Left hindlimb (tissue), 1 donor: ENCODE results near the gene PRICKLE1.

Source experiments
- DNase-seq: peaks from one replicate; pipeline ENCODE4 v3.0.0-alpha.2; 2018

PRICKLE1 gene

GRCh38 chr12:42486407-42486806, 103.1 kb downstream of the PRICKLE1 start:
- DNase-seq = no peak

- DNase-seq = no peak
These were observed 103.7 kb downstream of the PRICKLE1 start for GRCh38 chr12:42485823-42486222.

- DNase-seq = no peak
These were observed 104.5 kb downstream of the PRICKLE1 start for GRCh38 chr12:42484996-42485395.

GRCh38 chr12:42483521-42483790, 106.1 kb downstream of the PRICKLE1 start:
- DNase-seq = peak; percentile 79

- peak; percentile 87 for DNase-seq
These were observed 106.6 kb downstream of the PRICKLE1 start for GRCh38 chr12:42482748-42483520.

GRCh38 chr12:42482041-42482747, 107.4 kb downstream of the PRICKLE1 start:
- DNase-seq = peak; percentile 74

GRCh38 chr12:42481368-42481767, 108.2 kb downstream of the PRICKLE1 start:
- no peak for DNase-seq

- no peak for DNase-seq
These were observed 111.6 kb downstream of the PRICKLE1 start for GRCh38 chr12:42477941-42478340.

- DNase-seq = no peak
These were observed 114.4 kb downstream of the PRICKLE1 start for GRCh38 chr12:42475106-42475505.

GRCh38 chr12:42474391-42474790, 115.2 kb downstream of the PRICKLE1 start:
- no peak for DNase-seq

GRCh38 chr12:42473561-42473960, 116.0 kb downstream of the PRICKLE1 start:
- no peak for DNase-seq

GRCh38 chr12:42473130-42473529, 116.4 kb downstream of the PRICKLE1 start:
- no peak for DNase-seq

- DNase-seq = no peak
These were observed 117.2 kb downstream of the PRICKLE1 start for GRCh38 chr12:42472376-42472775.

GRCh38 chr12:42469355-42470175, 120.0 kb downstream of the PRICKLE1 start:
- no peak for DNase-seq

- DNase-seq = no peak
These were observed 120.6 kb downstream of the PRICKLE1 start for GRCh38 chr12:42468921-42469320.

GRCh38 chr12:42468341-42468821, 121.2 kb downstream of the PRICKLE1 start:
- no peak for DNase-seq

- DNase-seq = no peak
These were observed 125.9 kb downstream of the PRICKLE1 start for GRCh38 chr12:42463671-42464070.

- DNase-seq = no peak
These were observed 127.1 kb downstream of the PRICKLE1 start for GRCh38 chr12:42462486-42462885.

GRCh38 chr12:42459336-42459847, 130.2 kb downstream of the PRICKLE1 start:
- no peak for DNase-seq

- DNase-seq = no peak
These were observed 131.0 kb downstream of the PRICKLE1 start for GRCh38 chr12:42458575-42458974.

GRCh38 chr12:42450248-42450647, 139.3 kb downstream of the PRICKLE1 start:
- DNase-seq = no peak

GRCh38 chr12:42448841-42449240, 140.7 kb downstream of the PRICKLE1 start:
- DNase-seq = no peak

- no peak for DNase-seq
These were observed 142.2 kb downstream of the PRICKLE1 start for GRCh38 chr12:42447371-42447786.
